CD4-positive, alpha-beta T cell treated with Interleukin-21 for 1 hour (primary cell): ENCODE results near the gene CEP164.

Experiments
- DNase-seq: peaks from one replicate; pipeline ENCODE4 v3.0.0-alpha.2; 2020

The CEP164 gene

DNA sequence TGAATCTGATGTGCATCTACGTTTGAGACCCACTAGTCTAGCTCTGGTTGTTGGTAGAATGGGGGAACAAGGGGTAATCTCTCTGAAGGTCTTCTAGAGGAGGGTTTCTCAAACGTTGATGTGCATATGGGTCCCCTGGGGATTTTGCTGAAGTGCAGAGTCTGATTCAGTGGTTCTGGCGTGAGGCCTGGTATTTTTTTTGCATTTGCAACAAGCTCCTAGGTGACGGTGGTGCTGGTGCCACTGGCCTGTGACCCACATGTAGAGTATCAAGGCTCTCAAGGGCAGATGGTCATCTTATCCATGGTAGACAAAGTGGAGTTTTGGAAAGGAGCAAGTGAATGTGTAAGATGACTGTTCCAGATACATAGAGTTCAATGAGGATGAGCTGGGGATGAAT, 97.1 kb downstream of the CEP164 start:
- DNase-seq = no peak

DNA sequence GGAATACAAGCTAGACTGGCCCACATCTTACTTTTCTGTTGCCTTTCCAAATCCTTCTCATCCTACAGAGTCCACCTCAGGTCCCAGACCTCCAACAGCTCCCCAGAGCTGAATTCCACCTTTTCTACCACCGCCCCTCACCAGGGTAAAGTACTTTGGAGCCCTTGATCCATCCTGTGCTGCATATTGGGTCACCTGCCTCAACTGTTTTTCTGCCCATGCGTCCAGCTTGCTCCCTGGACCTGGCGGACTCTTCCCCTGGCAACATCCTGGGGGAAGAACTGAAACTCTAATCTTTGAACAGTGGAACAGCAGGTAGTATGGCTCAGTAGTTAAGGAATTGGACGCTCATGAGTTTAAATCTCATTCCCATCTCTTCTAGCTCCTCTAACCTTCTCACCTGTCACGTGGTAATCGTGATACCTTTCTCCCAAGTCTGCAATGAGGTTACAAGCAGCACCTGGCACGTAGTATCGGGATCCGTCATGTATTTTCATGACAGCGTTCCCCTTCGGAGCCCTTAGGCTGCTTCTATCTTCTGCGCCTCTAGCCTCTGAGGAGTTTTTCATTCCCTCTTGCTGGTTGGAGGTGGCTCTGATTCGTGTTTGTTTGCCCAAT, 98.1 kb downstream of the CEP164 start:
- DNase-seq = no peak

DNA sequence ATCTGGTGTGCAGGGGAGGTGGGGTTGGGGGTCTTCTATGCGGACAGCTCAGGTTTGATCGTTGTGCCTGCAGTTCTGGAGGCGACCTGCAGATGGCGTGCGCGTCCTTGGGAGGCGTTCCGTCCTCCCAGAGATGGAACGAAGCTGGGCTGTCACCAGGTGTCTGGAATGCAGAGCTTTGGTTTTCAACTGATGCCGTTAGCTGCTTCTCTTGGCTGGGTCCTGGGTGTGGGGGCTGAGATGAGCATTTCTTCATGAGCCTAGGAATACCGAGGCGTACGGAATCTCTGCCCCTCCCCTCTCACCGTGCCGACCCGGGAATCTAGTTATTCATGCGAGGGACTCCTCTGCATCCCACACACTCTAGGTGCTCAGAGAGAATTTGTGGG, 98.6 kb downstream of the CEP164 start:
- peak; percentile 61 for DNase-seq

DNA sequence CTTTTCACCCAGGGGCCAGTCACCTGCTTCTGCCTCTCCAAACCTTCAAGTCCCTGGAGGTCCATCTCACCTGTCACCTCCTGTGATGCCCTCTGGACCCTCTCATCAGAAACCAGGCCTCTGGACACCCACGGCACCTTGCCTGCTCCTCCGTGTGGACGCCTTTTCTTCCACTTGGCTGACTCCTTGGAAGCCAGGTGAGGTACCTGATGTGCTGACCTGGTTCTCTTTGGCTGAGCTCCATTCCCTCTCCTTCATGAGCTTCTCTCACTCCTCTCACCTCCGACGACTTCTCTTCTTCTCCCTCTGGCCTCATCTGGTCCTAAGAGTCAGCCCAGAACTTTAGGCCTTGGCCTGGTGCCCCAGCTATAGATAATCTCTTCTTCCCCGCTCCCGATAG, 99.3 kb downstream of the CEP164 start:
- DNase-seq = no peak

DNA sequence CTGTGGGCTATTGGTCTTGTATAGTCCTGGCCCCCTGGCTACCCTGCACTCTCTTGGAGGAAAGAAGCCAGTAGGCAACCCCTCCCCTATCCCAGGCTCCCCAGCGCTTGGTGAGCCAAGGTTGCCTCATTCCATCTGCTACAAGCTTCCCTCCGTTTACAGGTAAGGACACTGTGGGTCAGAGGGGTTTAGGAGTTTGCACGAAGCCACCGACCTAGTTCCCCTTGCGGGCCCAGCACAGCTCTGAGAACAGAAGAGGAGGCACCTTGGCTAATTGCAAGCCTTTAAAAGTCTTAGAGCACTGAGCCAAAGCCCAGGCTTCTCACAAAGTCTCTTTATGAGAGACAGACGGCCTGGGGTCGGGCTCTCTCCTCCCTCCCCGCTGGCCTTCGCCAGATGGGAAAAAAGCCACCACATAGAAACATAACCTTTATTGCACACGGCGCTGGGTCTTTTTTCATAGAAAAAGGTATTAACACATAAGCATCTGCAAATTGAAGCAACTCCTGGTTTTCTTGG, 99.8 kb downstream of the CEP164 start:
- no peak for DNase-seq

DNA sequence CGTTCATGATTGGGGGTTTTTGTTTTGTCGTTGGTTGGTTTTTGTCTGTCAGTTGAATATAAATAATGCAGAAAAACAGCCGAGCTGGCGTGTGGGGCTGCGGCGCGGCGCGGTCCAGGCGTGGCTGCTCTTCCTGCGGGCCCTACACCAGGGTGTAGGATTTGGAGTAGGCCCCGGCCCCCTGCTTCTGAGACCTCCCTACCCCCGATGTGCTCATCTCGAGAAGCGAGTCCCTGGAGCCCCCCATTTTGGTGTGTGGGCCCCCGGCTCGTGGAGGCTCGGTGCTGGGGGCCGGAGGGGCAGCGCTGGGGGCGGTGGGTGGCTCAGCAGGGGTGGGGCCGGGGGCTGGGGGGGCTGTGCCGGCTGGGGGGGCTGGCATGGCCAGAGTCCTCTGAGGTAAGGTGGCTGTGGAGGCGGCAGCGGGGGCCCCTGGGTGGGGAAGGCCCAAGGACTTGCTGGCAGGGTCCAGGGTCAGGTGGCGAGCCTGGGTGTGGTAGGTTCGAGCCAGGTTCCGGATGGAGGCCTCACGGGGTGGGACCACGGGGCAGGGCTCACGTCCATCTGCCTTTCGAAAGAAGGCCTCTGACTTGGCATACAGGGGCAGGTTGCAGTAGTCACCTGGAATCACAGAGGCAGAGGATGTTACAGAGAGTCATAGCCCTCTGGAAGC, 100.7 kb downstream of the CEP164 start:
- no peak for DNase-seq

DNA sequence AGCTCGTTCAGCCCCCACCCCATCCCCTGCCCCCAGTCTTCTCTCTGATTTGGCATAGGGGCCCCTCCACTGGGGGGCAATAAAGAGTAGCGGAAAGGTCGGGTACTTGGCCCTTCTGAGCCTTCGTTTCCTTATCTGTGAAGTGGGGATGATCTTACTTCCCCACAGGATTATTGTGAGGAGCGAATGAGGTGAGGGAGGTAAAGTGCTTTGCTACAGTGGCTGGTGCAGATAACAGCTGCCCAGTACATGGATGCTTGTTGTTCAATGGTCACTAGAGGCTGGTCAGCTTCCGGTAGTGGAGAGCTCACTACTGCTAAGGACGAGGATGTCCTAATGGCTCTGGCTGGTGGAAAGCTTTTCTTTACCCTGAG, 101.2 kb downstream of the CEP164 start:
- no peak for DNase-seq

DNA sequence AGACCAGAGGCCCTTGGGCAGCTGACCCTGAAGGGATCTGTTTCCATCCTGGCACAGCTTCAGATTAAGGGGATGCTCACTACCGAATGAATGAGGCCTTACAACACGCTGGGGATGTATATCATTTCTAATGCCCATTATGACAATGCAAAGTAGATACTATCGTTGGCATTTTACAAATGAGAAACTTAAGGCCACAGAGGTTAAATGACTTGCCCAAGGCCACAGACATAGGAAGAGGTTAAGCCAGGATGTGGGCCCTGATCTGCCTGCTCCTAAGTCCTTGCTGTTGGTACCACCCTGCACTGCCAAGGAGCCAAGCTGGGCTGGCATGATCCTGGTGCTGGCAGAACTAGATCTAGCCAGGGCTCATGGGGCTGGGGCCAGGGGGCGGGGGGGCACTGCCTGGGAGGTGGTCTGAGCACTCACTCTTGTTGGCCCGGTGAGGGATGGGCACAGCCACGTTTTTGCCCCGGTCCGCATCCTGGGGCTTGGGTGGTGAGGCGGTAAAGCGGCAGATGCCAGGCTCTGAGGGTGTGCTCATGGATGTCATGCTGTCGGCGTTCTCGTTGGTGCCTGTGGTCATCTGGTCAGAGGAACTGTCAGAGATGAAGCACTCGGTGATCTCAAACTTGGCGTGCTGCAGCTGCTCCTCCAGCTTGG, 102.8 kb downstream of the CEP164 start:
- no peak for DNase-seq

DNA sequence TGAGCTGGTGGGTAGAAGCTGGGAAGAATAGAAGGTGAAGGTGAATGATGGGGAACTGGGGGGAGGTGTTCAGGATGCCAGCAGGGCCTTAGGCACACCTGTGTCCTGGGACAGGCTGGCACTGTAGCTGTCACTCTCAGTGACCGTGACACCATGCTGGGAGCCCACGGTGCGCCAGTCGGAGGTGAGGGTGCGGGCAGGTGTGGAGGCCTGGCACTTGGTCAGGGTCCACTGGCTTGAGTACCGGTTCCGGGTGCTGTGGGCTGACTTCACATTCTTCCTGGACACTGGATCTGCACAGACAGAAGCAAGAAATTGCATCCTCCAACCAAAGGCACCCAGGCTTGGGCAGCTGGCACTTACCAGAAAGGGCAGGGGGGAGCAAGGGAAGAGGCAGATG, 103.8 kb downstream of the CEP164 start:
- DNase-seq = no peak

DNA sequence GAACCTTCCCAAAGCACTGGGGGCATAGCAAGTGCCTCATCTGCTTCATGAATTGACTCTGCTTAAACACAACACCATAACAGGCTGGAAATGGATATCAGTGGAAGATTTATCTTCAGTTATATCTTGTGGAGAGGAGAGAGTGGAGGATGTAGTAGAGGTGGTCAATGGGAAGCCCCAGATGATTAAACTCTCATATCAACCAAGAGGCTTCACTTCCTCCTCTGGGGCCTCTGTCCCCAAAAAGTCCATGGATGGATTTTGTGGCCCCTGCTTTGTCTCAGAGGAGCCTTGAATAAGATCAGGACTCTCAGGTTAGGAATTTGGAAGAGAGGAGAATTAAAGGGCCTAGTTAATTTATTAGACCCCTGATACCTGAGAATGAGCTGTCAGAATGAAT, 106.1 kb downstream of the CEP164 start:
- no peak for DNase-seq

DNA sequence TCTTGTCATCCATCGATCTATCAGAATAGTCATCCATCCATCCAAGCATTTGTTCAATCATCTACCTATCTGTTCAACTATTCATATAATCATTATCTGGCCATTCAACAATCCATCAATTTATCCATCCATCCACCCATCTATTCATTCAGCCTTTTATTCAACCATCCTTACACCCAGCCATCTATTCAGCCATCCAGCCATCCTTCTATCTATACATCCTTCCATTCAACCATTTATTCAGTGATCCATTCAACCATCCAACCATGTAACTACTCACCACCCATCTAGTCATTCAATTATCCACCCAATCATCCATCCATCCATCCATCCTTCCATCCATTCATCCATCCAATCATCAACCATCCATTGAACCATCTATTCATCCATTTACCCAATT, 106.8 kb downstream of the CEP164 start:
- DNase-seq = no peak

DNA sequence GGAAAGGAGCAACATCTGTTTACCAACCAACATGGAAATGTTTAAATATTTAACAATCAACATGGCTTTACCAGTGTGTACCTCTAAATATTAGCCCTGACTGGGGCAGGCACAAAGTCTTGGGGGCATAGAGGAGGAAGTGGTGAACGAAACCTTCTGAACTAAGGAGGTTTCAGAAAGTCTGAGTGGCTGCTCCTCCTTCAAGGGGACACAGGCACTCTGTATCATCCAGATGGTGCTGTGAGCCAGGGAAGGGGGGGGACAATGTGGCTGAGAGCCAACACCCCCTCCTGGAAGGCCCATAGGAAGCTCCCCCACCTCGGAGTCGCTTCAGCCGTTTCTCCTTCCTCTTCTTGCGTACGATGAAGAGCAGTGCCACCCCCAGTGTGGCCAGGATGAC, 107.7 kb downstream of the CEP164 start:
- no peak for DNase-seq

DNA sequence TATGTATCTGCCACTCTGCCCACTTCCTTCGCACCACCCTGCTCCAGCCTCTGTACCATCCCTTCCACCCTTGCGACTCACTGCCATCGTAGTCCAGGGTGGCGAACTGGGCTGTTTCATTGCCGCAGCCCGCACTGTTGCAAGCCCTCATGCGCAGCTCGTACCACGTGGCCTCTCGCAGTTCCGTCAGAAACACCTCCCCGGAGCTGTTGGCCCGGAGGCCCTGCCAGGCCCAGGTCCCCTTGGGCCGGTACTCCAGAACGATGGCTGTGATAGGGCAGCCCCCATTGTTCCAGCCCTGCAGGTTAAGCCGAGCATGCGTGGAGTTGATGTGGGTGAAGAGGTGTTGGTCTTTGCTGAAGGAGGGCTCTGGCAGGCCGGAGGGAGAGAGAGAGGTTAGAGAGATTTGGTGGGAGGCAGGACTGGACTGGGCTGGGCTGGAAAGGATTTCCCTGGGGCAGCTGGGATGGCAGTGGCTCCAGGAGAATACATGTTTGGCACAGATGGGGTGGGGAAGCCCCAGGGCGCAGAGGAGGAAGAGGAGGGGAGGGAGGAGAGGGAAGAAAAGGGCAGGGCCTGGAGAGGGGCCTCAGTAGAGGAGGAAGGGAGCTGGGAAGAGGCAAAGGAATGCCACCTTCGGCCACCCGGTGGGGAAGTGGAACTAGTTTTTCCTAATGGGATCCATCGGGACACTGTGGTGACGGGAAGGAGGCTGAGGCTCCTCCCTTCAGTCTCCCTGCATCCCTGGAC, 109.6 kb downstream of the CEP164 start:
- no peak for DNase-seq

DNA sequence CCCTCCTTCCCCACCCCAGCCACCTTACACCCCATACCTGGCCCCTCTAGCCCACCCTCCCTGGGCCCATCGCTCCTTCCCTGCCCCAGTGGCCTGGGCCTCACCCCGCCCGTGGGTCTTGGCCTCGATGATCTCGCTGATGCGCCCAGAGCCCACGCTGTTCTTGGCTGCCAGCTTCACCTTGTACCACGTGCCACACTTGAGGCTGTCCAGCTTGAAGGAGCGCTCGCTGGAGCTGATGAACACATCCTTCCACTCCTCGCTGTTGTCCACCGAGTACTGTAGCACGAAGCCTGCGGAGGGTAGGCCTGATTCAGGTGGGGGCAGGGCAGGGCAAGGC, 110.1 kb downstream of the CEP164 start:
- DNase-seq = no peak

DNA sequence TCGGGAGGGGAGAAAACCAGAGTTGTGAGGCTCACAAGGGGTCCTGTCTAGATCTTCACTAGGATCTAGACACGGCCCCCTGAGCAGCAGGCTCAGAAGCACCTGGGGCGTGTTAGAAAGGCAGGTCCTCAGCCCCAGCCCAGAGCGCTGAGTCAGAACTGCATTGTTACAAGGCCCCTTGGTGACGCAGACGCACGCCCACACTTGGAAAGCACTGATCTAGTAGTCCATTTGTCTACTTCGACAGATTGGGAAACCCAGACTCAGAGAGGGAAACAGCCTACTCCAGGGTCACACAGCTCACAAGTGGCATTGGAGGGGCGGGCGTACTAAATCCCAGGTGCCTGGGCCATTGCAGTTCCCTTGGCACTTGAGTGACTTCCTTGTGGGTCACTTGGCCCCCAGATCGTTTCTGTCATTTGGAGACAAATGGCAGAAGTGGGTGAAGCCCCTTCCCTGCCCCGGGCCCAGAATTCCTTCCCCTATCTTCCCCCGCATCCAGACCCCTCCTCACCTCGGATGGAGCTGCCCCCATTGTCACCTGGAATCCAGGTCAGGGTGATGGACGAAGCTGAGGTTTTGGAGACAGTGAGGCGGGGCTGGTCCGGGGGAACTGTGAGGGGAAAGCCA, 110.8 kb downstream of the CEP164 start:
- DNase-seq = no peak

DNA sequence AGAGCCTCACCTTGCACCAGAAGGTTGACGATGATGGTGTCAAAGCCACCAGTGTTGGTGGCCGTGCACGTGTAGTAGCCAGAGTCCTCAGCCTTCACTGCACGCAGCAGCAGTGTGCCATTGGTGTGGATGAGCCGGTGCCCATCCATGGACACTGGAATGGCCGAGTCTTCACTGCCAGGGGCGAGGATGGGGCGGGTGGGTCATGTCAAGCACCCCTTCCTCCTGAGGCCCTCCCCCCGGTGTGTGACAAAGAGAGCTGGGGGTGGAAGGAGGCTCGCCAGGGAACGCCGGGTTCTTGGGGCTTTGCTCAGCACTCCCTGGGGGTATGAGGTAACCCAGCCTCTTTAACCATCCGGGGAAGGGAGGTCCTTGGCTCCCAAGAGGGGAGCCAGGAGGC, 111.6 kb downstream of the CEP164 start:
- DNase-seq = no peak

DNA sequence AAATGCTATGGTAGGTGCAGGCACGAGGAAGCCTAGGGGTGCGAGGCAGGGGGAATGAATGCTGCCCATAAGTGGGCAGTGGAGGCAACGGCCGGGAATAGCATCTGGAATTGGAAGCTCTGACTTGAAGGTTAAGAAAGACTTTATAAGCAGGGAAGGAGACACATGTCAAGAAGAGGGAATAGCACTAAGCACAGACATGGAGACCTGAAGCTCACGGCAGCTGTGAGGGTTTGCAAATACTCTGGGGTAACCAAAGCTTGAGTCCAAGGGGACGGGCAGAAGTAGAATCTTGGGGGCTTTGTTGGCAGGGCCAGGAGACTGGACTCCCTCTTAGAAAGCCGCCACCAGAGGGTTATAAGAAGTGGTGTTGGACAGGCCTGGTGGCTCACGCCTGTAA, 112.6 kb downstream of the CEP164 start:
- DNase-seq = no peak

DNA sequence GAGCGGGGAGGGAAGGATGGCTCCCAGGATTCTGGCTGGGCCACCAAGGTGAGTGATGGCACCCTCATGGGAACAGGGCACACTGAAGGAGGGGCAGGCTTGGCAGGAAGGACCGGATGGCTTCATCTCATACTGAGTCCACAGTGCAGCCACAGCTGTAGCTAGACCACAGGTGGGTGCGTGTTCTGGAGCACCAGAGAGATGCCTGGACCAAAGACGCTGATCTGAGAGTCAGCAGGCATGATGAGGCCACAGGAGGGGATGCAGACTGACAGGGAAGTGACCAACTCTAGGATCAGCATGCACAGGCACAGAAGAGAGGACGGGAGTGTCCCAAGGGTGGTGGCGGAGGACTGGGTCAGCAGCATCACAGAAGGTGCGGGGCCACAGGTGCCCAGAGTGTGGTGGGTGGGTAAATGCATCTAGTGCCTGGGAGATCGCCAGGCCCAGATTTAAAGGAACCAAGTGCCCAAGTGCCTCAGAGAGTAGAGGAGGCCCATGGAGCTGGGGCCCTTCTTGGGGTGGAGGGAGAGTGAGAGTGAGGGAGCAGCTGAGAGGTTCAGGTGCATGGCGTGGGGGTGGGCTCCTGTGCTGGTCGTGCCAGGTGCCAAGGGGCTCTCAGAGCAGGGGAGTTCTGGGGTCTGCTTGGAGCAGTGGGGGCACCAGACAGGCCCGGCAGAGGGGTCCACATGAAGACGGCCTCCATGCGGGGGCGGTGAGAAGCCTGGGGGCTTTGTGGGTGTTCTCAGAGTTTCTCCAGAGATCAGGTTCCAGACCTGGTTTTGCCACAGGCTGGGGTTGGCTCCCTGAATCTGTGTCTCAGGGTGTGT, 113.7 kb downstream of the CEP164 start:
- DNase-seq = no peak

DNA sequence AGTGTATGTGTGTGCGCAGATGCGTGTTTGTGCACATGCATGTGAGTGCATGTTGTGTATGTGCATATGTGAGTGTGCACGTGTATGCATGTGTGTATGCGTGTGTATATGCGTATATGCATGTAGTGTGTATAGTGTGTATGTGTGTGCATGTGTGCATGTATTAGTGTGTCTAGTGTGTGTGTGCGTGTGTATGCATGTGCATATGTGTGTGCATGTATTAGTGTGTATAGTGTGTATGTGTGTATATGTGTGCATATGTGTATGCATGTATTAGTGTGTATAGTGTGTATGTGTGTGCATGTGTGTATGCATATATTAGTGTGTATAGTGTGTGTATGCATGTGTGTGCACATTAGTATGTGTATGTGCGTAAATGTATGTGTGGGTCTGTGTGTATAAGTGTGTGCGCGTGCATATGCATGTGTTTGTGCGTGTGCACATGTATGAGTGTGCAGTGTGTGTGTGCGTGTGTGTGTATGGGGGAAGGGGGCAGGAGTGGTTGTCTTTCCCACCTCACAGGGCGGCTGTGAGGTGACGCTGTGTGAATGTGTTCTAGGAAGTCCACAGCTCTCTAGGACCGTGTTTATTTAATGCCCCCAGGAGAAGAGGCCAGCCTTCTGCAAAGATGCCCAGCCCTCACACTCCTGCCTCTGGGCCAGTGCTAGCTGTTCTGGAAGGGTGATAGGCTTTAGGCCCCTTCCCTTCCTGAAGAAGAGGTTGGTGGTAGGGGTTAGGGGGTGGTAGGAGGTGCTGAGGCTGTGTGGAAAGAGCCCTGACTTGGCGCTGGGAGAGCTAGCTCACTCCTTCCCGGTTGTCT, 114.6 kb downstream of the CEP164 start:
- no peak for DNase-seq

DNA sequence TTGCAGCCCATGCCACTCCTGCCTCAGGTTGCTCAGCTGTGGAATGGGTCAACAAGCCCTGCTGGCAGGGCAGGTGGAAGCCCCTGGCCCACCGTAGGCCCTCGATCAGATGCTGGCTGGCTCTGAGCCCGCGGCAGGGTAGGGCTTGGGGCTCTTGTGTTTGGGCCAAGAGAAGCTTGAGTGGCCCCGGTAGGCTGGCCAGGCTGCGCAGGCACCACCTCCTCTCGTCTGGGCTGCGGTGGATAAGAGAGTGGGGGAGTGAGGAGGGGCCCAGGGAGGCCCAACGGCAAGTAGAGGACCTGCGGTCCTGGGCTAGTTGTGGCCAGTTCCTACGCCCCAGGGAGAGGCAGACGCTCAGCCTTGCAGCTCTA, 115.2 kb downstream of the CEP164 start:
- no peak for DNase-seq
